Measurements from ENCODE around the gene HDAC4.

Gene HDAC4

DNA sequence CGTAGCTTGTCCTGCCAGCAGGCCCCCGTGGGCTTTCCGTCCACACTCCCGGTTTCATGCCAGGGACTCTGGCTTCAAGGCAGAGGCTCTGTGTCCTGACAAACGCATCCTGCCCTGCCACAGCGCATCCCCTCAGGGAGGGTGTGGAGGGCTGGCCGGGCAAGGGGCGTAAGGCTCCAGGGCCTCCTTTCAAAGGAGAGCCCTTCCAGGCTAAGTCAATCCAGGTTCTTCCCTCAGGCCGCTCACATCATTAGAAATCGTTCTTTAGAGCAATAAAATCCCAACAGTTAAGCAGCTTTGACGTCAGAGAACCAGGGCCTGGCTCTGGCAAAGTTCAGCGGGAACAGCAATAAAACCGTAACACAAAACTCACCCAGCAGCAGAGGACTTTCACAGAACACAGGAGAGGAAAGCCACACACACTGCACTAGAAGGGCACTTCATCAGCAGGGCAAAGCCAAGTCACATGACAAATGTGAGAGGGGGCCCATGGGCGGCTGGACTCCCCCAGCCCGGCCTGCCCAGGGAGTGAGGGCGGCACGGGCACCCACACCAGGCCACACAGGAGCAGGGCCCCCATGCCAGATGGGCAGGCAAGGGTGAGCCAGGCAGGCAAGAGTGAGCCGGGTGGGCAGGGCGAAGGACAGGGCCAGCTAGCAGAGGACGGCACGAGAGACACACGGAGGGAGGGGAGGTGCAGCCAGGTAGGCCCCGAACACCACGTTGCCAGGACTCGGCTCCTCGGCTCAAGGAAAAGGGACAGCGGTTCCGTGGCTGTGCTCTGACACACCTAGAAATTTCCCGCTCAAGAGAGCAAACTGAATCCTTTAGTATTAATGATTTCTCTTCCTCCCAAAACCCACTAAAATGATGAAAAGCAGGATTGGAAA, 52.0 kb downstream of the HDAC4 start:
- DNase-seq (ENCODE audit: low spot score) = no peak

DNA sequence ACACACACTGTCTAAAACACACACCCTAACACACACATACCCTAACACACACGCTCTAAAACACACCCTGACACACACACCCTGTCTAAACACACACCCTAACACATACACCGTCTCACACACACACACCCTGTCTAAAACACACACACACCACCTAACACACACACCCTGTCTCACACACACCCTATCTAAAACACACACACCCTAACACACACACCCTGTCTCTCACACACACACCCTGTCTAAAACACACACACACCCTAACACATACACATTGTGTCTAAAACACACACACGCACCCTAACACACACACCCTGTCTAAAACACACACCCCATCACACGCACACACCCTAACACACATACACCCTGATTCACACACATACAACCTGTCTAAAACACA, 54.1 kb downstream of the HDAC4 start:
- DNase-seq (ENCODE audit: low spot score) = no peak

DNA sequence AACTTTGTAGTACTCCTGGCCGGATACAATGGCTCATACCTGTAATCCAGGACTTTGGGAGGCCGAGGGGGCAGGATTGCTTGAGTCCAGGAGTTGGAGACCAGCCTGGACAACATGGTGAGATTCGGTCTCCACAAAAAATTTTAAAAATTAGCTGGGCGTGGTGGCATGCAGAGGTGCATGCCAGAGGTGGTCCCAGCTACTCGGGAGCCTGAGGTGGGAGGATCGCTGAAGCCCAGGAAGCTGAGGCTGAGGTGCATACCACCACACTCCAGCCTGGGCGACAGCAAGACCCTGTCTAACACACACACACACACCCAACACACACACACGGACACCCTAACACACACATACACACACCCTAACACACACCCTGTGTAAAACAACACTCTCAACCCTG, 55.6 kb downstream of the HDAC4 start:
- no peak for DNase-seq (ENCODE audit: low spot score)

DNA sequence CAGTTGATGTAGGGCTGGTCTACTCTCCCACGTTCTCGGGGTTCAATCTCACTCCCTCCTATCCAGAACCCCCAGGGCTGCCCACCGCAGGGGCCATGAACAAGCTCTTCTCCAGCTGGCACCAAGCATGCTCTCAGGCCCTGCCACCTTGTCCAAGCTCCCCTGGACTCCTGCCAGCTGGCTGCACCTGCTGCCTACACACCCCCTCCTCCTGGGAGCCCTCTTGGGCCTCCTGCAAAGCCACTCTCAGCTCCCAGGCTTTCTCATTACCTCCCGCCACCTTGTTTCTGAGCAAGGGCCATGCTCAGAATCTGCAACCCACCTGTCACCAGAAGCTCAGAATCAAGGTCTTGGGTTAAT, 56.0 kb downstream of the HDAC4 start:
- DNase-seq (ENCODE audit: low spot score) = no peak

DNA sequence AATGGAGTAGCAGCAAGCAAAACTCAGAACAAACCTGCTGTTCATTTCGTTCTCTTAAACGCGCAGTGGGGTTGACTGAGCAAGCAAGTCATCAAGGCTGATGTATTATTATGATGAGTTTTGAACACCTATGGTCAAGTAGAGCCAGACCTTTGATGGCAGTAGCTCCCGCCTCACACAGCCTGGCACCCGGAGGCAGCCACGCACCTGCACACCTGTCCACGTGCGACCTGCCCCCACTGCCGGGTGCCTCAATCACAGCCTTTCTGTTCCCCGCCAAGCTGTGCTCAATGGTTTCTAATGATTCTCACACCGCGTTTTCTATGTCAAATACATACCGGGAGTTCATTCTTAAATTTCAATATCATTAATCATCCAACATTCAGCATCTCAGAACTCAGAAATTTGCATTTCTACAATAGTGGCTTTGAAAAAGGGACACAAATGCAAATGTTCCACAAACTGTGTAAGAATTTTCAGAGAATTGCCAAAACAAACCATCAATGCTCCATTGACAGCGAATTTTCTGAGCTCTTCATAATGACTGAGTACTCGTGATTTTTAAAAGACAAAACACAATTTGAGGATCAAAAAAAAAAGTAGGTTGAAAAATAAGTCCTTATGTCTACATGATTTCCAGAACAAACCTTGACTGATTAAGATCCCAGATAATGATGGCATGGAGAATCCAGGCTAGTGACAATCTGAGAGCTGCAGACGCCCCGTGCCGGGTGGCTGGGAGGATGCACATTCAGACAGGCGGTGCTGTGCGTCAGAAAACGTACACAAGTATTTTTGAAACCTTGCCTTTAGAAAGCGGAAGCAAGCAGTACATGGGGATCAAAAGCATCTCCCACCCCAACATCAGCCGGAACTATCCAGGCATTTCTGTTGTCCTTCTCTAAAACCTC, 56.6 kb downstream of the HDAC4 start:
- DNase-seq (ENCODE audit: low spot score) = no peak

DNA sequence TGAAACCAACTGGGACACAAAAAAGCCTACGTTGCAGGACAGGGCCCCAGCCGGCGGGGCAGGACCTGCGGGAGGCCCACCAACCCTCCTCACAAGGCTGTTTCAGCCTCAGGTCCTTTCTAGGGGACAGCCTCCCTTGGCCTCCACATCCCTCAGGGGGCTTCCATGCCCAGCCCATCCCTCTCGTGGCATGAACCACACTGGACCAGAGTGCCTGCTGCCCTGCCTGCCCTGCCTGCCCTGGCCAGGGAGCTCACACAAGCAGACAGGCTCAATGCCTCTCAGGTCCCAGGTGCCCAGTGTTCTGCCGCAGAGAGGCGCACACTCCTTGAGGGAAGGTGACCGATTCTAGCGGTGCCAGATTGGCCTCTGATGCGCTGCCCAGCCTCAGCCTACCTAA, 57.4 kb downstream of the HDAC4 start:
- no peak for DNase-seq (ENCODE audit: low spot score)

DNA sequence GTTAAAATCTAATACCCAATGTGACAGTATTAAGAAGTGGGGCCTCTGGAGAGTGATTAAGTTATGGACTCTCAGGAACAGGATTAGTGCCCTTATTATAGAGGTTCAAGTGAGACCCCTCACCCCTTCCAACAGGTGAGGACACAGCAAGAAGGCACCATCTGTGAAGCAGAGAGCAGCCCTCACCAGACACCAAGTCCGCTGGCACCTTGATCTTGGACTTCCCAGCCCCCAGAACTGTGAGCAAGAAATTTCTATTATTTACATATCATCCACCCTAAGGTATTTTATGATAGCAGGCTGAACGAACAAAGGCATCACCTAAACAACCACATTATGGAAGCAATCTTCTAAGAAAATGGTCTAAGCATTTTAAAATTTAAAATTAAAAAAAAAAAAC, 59.0 kb downstream of the HDAC4 start:
- DNase-seq (ENCODE audit: low spot score) = no peak

DNA sequence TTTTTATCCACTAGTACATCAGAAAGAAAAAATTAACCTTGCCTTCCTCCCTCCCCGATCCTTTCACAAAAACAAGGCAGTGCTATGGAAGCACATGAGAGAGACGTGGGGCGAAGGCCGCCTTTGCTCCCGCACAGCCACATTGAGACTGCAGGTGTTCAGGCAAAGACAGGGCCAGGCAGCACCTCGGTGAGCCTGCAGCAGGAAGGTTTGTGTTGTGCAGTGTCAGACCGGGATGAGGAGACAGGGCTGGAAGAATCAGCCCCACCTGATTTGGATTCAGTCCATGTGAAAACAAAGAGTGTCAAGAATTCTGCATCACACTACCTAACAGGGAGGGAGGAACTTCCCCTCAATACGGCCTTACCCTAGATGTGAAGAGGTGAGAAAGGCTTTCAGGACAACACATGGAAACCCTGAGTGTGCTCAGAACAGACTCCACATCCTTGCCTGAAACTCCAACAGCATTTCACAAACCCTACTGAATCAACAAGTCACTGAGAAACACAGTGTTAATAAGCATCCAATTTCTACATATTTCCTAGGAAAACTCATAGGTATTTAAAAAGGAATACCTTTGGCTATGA, 59.6 kb downstream of the HDAC4 start:
- DNase-seq (ENCODE audit: low spot score) = no peak

DNA sequence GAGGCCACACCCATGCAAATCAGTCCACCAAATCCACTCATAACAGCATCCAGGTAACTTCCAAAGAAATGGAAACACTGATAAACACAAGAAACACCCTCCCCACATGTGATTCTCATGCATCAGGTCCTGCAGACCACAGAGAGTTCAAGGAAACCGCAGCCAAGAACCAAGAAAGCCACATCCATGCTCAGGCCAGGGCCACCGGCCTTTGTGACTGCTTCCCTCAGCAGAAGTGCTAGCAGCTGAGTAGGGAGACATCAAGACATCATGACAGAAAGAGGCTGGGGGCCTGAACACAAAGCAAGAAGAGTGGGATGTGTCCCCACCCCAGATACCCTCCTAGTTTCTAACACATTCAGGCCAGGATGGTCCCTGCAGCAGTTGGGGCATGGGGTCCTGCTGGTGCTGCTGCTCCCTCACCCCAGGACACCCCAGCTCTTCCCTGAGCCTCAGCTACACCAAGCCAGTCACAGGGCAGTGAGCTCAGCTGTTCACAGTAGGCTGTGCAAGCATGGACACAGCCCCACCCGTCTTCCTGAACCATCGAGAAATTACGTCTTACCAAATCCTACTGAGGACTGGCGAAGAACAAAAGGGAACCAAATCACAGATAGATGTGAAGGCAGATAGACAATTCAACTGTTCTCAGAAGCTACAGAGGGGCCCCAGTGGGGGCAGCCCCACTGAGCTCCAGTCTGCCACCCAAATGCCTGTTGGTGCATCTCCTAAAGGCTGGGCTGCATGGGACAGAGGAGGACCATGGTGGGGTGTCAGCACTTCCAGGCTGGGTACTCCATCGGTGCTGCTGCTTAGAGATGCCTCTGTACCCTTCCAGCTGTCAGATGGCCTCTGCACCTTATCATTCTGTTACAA, 60.9 kb downstream of the HDAC4 start:
- no peak for DNase-seq (ENCODE audit: low spot score)

DNA sequence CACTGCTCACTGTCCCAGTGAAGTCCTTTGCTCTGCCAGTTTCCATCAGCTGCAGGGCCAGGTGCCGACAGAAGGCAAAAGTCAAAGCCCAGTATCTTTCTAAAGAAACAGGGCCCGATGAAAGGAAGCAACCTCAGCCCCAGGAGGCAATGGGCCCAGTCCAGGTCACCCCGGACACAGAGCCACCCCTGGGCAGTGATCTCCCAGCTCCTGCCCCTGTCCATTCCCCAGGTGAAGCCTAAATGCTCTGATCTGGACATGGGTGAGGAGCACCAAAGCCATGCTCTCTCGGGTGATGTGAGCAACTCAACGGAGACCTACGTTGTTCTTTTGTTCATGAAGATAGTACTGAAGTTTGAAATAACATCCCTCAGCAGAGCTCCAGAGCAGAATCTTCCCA, 61.6 kb downstream of the HDAC4 start:
- DNase-seq (ENCODE audit: low spot score) = no peak

DNA sequence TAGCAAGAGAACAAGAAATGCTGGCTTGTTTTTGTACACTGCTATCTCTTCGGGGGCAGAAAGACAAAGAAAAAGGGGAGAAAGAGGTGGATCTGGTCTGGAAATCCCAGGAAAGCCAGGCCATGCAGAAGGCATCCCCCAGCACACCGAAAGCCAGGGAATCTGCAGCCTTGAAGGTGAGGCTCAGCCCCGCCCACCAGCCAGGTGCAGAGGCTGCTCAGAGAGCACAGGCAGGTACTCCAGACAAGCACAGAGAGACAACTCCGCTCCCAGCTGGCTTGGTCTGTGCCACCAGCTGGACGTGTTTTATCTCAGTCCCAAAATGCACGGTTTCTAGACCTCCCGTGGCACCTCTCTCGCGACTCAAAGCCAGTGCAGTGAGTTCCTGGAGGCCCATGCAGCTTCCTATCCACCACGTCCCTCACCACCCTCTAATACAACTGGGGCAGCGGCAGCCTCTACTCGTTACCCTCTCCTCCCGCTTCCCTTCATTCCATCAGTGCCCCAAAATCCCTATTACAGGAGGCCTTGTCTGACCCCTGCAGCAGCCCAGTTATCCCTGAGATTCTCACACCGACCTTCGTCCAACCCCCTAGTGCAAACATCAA, 62.8 kb downstream of the HDAC4 start:
- DNase-seq (ENCODE audit: low spot score) = no peak

DNA sequence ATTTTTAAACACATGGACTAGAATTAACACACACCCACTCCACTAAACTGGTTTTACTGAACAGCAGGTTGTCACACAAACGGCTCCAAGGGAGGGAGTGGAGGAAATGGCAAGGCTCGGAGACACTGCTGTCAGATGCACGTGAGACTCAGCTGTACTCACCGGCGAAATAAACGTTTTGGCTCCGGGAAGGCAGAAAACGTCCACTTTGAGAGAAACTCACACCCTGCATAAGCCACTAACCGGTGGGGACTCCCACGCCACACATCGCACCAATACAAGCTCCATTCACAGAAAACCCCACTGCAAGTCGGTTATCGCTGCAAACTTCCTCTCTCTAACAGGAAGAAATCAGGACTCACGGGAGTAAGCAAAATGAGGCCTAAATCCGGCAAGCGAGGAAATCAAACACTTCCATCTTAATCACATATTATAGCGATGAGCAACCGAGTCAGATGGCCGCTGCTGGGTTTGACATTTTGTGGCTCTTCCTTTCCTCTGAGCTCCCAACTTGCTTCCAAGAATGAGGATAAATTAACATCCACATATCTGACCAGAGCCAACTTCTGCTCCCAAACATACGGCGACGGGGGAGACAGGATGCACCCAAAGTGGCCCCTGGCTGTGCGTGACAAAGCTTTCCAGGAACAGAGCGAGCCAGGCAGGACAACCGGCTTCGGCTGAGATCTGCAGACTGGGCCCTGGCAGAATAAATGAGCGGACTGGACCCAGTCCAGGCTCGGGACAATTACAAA, 63.5 kb downstream of the HDAC4 start:
- no peak for DNase-seq (ENCODE audit: low spot score)

DNA sequence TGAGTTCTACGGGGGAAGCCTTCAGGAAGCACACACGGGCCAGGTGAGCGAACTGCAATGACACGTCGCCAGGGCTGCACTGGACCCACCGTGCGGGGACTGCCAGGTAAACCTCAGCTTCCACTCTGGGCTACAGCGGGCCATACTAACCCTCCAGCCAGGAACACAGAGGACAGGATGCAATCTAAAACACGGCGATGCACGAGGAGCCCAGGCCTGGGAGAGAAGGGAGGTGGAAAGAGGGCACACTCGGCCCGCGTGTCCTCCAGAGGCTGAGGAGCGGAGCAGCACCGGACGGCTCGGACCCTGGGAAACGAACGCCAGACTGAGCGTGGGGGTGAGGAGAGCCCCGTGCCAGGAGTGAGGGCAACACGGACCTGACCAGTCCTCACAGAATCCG, 69.3 kb downstream of the HDAC4 start:
- no peak for DNase-seq (ENCODE audit: low spot score)

DNA sequence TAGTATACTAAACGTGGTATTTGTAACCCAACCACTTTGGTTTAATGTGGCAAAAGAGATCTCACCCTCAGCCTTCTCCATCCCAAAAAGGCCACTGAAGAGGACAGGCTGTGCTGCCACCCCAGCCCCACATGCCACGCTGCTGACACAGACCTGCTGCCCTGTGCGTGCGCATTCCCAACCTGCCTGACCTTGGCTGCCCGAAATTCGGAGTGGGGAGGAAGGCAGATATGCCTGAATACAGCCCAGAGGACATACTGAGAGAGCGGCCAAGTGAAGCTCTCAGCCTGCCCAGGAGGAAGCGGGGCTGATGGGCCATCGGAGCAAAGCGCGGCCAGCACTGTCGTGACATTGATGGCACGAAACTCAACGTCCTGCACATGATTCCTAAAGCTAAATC, 70.0 kb downstream of the HDAC4 start:
- DNase-seq (ENCODE audit: low spot score) = no peak

DNA sequence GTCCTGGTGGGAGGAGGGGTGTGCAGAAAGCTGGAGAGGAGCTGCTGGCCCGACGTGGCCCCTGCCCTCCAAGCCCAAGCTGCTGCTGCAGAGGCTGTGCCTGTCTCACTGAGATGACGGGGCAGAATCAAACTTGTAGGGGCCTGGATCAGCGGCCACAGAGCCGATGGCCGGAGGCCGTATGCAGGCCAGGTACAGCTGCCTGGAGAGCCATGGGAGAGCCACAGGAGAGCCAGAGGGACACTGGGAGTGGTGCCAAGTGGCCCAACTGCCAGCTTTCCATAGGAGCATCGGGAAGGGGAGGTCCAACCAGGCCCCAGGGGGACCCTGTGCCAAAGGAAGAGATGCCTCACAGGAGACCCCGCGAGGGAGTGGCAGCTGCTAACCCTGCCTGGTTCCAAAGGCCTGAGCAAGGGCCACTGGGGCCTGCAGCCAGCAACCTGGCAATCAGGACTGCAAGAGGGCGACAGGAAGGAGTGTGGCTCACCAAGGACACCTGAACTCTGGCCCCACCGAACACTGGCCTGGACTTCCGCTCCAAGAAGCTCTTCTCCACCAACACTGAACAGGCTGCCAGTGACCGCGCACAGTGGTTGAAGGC, 70.7 kb downstream of the HDAC4 start:
- no peak for DNase-seq (ENCODE audit: low spot score)

DNA sequence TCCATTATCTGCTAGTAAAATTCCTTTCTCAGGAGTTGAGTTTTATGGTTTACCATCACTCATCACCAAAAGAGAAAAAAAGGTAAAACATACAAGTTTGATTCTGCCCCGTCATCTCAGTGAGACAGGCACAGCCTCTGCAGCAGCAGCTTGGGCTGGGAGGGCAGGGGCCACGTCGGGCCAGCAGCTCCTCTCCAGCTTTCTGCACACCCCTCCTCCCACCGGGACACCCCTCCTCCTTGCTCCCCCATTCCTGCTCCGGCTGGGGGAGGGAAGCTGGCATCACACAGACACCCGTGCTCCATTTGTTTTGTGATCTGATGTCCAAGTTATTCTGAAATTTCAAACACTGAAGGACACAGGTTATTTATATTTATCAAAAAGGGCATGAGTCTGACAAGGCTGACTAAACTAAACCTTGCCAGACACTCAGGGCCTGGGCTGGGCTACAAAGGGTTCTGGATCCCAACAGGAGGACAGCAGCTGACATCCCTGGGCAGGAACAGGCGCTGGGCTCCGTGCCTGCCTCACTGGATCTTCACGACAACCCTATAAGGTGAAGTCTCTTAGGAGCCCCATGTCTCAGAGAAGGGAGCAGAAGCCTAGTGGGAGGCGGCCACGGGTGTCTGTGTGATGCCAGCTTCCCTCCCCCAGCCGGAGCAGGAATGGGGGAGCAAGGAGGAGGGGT, 71.4 kb downstream of the HDAC4 start:
- DNase-seq (ENCODE audit: low spot score) = no peak

DNA sequence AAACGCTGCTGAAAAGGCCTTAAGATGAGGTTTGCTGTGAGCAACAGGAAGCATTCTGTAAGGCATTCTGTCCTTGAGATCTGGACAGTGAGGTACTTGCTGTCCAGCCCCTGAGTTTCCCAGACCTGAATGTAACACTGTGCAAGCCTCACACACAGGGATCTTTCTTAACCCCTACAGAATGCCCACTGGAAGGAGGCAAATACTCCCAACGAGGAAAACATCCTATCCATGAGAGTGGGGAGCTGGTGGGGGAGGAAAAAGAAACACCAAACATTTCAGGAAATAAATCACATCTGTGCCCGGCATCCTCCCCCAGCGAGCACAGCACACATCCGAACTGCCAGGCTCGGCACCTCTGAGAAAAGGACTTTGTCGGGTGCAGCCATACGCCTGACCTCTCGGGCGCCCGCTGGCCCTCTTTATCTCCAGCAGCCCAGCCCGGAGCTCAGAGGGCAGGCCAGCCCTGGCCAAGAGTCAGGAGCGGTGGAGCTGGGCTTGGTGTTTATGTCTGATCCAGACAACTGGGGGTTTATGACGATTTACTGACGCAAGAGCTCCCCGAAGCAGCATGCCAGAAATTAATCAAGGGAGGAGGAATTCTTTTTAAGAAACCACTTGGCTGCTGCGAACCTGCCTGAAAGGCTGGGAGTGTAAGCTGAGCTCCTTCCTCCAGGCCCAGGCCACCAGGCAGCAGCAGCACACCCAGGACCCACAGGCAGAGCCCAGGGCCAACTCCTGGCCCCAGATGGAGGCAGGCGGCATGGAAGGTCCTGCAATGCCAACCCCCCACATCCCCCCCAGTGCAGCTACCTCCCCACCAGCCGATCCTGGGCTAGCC, 72.2 kb downstream of the HDAC4 start:
- DNase-seq (ENCODE audit: low spot score) = peak; percentile 41

DNA sequence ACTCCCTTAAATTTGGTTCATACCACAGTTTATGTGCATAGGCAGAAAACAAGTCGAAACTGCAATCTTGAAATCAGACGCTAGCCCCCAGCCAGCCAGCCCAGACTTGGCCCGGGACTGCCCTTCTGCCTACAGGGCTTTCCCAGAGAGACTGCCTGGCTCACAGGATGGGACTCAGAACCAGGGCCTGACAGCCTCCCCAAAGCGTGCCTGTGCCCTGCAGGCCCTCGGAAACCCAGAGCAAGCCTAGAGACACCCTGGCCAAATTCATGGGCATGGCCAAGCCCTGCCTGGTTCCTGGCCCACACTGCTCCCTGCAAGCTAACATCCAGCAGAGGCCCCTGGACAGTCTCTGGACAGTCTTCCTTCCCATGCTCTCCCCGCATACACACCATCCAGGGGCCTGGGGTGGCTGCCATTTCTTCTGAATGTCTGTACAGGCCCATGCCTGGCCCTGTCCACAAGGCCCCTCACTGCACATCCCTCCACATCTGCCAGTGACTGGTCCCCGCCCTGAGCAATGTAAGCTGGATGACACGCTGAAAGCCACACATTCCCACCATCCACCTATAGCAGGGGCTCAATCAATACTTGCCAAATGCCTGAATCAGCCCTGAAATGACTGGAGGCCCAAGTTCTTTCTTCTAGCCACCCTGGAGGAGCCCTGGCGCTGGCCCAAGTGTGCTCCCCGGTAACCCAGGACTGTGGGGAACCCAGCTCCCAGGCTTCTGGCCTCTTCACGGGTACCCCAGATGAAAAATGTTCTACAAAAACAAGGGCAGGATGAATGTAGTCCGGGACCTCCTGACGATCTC, 73.1 kb downstream of the HDAC4 start:
- no peak for DNase-seq (ENCODE audit: low spot score)
